ENCODE data around the gene EDARADD.
"Not testable (repeated sequence)": the region's sequence is repeated elsewhere in the genome, so short reads cannot be mapped to it uniquely, and the experiment has no call there.

EDARADD gene

GRCh38 chr1:236433819-236434315 lies 39.8 kb downstream of the EDARADD start:
- DNase-seq (ENCODE audit: low read depth in 2 of 2) = no peak

GRCh38 chr1:236438614-236439013 lies 44.5 kb downstream of the EDARADD start:
- DNase-seq (ENCODE audit: low read depth in 2 of 2) = no peak

- DNase-seq (ENCODE audit: low read depth in 2 of 2) = no peak
Measured at GRCh38 chr1:236440373-236440772, 46.3 kb downstream of the EDARADD start.

- no peak for DNase-seq (ENCODE audit: low read depth in 2 of 2)
Measured at GRCh38 chr1:236450779-236451178, 56.7 kb downstream of the EDARADD start.

GRCh38 chr1:236451796-236452373 lies 57.8 kb downstream of the EDARADD start:
- peak; percentile 8 to 27 for DNase-seq (ENCODE audit: low read depth in 2 of 2)

- no peak for DNase-seq (ENCODE audit: low read depth in 2 of 2)
Measured at GRCh38 chr1:236455243-236455642, 61.2 kb downstream of the EDARADD start.

- no peak for DNase-seq (ENCODE audit: low read depth in 2 of 2)
Measured at GRCh38 chr1:236457775-236458174, 63.7 kb downstream of the EDARADD start.

- DNase-seq (ENCODE audit: low read depth in 2 of 2) = no peak
Measured at GRCh38 chr1:236458996-236459395, 64.9 kb downstream of the EDARADD start.

GRCh38 chr1:236460103-236460502 lies 66.0 kb downstream of the EDARADD start:
- DNase-seq (ENCODE audit: low read depth in 2 of 2) = no peak

GRCh38 chr1:236464197-236464596 lies 70.1 kb downstream of the EDARADD start:
- DNase-seq (ENCODE audit: low read depth in 2 of 2) = not testable (repeated sequence)

GRCh38 chr1:236465231-236465958 lies 71.3 kb downstream of the EDARADD start:
- no peak for DNase-seq (ENCODE audit: low read depth in 2 of 2)

GRCh38 chr1:236465959-236466303 lies 71.8 kb downstream of the EDARADD start:
- no peak for DNase-seq (ENCODE audit: low read depth in 2 of 2)

GRCh38 chr1:236467327-236467641 lies 73.2 kb downstream of the EDARADD start:
- DNase-seq (ENCODE audit: low read depth in 2 of 2) = no peak

GRCh38 chr1:236468625-236469024 lies 74.5 kb downstream of the EDARADD start:
- no peak for DNase-seq (ENCODE audit: low read depth in 2 of 2)

- DNase-seq (ENCODE audit: low read depth in 2 of 2) = no peak
Measured at GRCh38 chr1:236469466-236469865, 75.4 kb downstream of the EDARADD start.

GRCh38 chr1:236471096-236471495 lies 77.0 kb downstream of the EDARADD start:
- no peak for DNase-seq (ENCODE audit: low read depth in 2 of 2)

- no peak for DNase-seq (ENCODE audit: low read depth in 2 of 2)
Measured at GRCh38 chr1:236471653-236472052, 77.6 kb downstream of the EDARADD start.

- DNase-seq (ENCODE audit: low read depth in 2 of 2) = no peak
Measured at GRCh38 chr1:236472850-236473788, 79.0 kb downstream of the EDARADD start.

GRCh38 chr1:236476019-236476418 lies 81.9 kb downstream of the EDARADD start:
- no peak for DNase-seq (ENCODE audit: low read depth in 2 of 2)

- no peak for DNase-seq (ENCODE audit: low read depth in 2 of 2)
Measured at GRCh38 chr1:236480758-236481436, 86.8 kb downstream of the EDARADD start.

GRCh38 chr1:236484310-236484971 lies 90.4 kb downstream of the EDARADD start:
- DNase-seq (ENCODE audit: low read depth in 2 of 2) = no peak
